HL-60 (cell line): ENCODE results near the gene GPR78.

Experiments
- DNase-seq, 2 experiments: peaks; one replicate each; pipeline ENCODE4 v3.0.0-alpha.2; 2010 to 2020; ENCODE audit warnings: low read depth in 1 of 2, low spot score in 1 of 2
- H3K27ac ChIP-seq: fragments of 250-450 bp; sonication (Bioruptor Pico); replicated peaks from 2 replicates; pipeline ENCODE4 v1.5.1; 2020; ENCODE audit warnings: mild to moderate bottlenecking, moderate library complexity
- H3K27me3 ChIP-seq: fragments of 250-450 bp; sonication (Bioruptor Pico); 2 replicates; pipeline ENCODE4 v1.5.1; 2021; ENCODE audit warnings: mild to moderate bottlenecking, moderate library complexity; ENCODE audit not compliant: insufficient read depth, poor library complexity, severe bottlenecking
- H3K4me3 ChIP-seq: replicated peaks from 2 replicates; pipeline ENCODE4 v1.5.1; 2011; ENCODE audit warnings: mild to moderate bottlenecking, control low read depth, low read length; ENCODE audit not compliant: insufficient read depth
- GABPA ChIP-seq: IDR thresholded peaks from 2 replicates; pipeline ENCODE4 v1.6.1; 2012; ENCODE audit warnings: low read depth
- POLR2AphosphoS5 ChIP-seq: IDR thresholded peaks from 2 replicates; pipeline ENCODE4 v1.6.1; 2012; ENCODE audit warnings: low read depth
- SPI1 ChIP-seq: IDR thresholded peaks from 2 replicates; pipeline ENCODE4 v1.6.1; 2012; ENCODE audit warnings: low read depth, mild to moderate bottlenecking, borderline replicate concordance
- TF ChIP-seq, protein P1 (sequence below): IDR thresholded peaks from one replicate; pipeline ENCODE4 v1.5.1; 2011; ENCODE audit warnings: low read length, control low read depth, inconsistent platforms; ENCODE audit not compliant: insufficient read depth
- TF ChIP-seq, protein P2 (sequence below): IDR thresholded peaks from 2 replicates; pipeline ENCODE4 v1.6.1; 2012; ENCODE audit warnings: low read depth; ENCODE audit not compliant: insufficient replicate concordance

GPR78 gene

DNA sequence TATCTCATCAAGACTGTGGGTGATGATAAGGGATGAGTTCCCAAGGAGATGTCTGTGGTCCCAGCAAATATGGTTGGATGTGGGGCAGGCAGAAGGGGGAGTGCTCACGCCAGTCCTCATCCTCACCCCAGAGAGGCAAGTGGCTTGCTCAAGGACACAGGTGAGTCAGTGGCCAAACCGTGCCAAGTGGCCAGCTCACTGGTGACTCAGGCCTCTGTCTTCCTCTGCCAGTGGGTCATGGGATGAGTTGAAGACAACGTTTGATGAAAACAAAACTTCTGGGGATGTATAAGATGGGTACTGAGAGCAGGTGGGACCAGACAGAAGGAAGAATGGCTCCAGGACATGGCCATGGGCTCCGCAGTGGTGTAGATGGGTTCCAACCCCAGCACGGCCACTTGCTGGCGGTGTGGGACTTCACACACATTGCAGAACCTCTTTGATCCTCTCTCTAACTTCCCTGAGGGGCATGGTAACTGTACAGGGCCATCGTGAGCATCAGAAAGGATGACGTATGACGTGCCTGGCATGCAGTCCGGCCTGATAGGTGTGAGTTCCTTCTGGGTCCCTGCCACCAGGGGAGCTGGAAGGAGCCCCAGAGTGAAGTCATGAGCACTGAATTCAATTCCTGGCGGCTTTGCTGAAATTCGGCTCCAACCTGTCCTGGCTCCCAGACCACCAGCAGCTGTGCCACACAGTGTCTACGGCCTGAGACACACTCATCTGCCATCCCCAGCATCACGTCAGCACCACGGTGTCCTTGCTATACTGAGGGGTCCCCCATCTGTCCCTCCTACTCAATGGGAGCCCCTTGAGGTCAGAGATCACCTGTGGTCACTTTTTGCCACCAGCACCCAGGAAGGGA is 41.3 kb upstream of the GPR78 start:
- Histone ChIP-seq H3K27me3 (no peaks in the 10 kb centered on the region), H3K27ac (no peak overlapping the region), H3K4me3 (no peak overlapping the region)
- no peak for DNase-seq
- no peak for TF ChIP-seq SPI1
- no peak for TF ChIP-seq GABPA
- TF ChIP-seq, protein P1, sequence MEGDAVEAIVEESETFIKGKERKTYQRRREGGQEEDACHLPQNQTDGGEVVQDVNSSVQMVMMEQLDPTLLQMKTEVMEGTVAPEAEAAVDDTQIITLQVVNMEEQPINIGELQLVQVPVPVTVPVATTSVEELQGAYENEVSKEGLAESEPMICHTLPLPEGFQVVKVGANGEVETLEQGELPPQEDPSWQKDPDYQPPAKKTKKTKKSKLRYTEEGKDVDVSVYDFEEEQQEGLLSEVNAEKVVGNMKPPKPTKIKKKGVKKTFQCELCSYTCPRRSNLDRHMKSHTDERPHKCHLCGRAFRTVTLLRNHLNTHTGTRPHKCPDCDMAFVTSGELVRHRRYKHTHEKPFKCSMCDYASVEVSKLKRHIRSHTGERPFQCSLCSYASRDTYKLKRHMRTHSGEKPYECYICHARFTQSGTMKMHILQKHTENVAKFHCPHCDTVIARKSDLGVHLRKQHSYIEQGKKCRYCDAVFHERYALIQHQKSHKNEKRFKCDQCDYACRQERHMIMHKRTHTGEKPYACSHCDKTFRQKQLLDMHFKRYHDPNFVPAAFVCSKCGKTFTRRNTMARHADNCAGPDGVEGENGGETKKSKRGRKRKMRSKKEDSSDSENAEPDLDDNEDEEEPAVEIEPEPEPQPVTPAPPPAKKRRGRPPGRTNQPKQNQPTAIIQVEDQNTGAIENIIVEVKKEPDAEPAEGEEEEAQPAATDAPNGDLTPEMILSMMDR: no peak
- TF ChIP-seq, protein P2, sequence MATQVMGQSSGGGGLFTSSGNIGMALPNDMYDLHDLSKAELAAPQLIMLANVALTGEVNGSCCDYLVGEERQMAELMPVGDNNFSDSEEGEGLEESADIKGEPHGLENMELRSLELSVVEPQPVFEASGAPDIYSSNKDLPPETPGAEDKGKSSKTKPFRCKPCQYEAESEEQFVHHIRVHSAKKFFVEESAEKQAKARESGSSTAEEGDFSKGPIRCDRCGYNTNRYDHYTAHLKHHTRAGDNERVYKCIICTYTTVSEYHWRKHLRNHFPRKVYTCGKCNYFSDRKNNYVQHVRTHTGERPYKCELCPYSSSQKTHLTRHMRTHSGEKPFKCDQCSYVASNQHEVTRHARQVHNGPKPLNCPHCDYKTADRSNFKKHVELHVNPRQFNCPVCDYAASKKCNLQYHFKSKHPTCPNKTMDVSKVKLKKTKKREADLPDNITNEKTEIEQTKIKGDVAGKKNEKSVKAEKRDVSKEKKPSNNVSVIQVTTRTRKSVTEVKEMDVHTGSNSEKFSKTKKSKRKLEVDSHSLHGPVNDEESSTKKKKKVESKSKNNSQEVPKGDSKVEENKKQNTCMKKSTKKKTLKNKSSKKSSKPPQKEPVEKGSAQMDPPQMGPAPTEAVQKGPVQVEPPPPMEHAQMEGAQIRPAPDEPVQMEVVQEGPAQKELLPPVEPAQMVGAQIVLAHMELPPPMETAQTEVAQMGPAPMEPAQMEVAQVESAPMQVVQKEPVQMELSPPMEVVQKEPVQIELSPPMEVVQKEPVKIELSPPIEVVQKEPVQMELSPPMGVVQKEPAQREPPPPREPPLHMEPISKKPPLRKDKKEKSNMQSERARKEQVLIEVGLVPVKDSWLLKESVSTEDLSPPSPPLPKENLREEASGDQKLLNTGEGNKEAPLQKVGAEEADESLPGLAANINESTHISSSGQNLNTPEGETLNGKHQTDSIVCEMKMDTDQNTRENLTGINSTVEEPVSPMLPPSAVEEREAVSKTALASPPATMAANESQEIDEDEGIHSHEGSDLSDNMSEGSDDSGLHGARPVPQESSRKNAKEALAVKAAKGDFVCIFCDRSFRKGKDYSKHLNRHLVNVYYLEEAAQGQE: no peak
- no peak for TF ChIP-seq POLR2AphosphoS5

DNA sequence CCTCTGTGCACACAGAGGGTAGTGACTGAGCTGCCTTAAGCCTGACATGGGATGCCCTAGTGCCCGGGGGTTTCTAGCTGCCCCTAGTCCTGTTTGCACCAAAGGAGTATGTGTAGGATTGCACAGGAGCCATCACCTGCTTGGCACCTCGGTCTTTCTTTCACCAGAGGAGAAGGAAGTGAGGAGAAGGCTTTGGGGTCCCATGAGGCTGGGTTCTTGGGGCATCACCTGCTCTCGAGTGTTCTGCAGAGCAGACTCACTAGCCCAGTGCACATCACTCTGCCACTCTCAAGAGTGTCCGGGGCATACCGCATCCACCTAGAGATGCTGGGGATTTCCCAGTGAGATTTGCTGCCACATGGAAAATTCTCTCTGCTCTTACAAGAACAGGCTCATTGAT is 40.5 kb upstream of the GPR78 start:
- no peak overlapping the region for H3K4me3 ChIP-seq
- no peak for DNase-seq

GRCh38 chr4:8540072-8540471 is 40.1 kb upstream of the GPR78 start:
- no peak for DNase-seq
- Histone ChIP-seq H3K27me3 (no peaks in the 10 kb centered on the region), H3K27ac (no peak overlapping the region), H3K4me3 (no peak overlapping the region)
- TF ChIP-seq POLR2AphosphoS5 (no peak), GABPA (no peak), SPI1 (no peak)
- TF ChIP-seq, protein P2: no peak
- TF ChIP-seq, protein P1: no peak

More for the DNA sequence above, 40.5 kb upstream of the GPR78 start:
- Histone ChIP-seq H3K27ac (no peak overlapping the region), H3K27me3 (no peaks in the 10 kb centered on the region)
- TF ChIP-seq, protein P2: no peak
- TF ChIP-seq GABPA (no peak), SPI1 (no peak), POLR2AphosphoS5 (no peak)
- TF ChIP-seq, protein P1: no peak
